OCI-LY7 (cell line): ENCODE measurements around the gene TMED7.

Experiments used
- EZH2phosphoT487 ChIP-seq: fragments of 200-600 bp; sonication (generic); IDR thresholded peaks from 2 replicates; pipeline ENCODE4 v1.6.1; 2018; ENCODE audit warnings: low read depth, borderline replicate concordance, mild to moderate bottlenecking, mixed run types, antibody characterized with exemption, low read length, moderate library complexity, mixed read lengths
- TF ChIP-seq, protein P1 (sequence below): fragments of 200-600 bp; sonication (generic); conservative IDR thresholded peaks from 2 replicates; pipeline ENCODE4 v1.5.1; 2014; ENCODE audit warnings: mild to moderate bottlenecking, antibody characterized with exemption, low read length, moderate library complexity, mixed read lengths

GRCh38 chr5:115649541-115649940, 23.7 kb upstream of the TMED7 start:
- TF ChIP-seq, protein P1, sequence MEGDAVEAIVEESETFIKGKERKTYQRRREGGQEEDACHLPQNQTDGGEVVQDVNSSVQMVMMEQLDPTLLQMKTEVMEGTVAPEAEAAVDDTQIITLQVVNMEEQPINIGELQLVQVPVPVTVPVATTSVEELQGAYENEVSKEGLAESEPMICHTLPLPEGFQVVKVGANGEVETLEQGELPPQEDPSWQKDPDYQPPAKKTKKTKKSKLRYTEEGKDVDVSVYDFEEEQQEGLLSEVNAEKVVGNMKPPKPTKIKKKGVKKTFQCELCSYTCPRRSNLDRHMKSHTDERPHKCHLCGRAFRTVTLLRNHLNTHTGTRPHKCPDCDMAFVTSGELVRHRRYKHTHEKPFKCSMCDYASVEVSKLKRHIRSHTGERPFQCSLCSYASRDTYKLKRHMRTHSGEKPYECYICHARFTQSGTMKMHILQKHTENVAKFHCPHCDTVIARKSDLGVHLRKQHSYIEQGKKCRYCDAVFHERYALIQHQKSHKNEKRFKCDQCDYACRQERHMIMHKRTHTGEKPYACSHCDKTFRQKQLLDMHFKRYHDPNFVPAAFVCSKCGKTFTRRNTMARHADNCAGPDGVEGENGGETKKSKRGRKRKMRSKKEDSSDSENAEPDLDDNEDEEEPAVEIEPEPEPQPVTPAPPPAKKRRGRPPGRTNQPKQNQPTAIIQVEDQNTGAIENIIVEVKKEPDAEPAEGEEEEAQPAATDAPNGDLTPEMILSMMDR, result no peak
- no peak for TF ChIP-seq EZH2phosphoT487
